Measurements from ENCODE around the gene SPRY1. TPM values are rescaled to one million over a fixed set of nuclear protein-coding genes. Genes with fewer than 3 reads are reported as not detected.
A peak's percentile ranks its signal among the peaks of the same experiment; 100 is the strongest.

The SPRY1 gene
- total and polyA plus RNA-seq, 9 of the 15 experiments (the other 6 are each of a cell fraction or from before 2014, with no cell fraction given) = 0.18 to 1.9 (median 0.45) TPM; not detected in 1

GRCh38 chr4:123349421-123350190, 47.0 kb upstream of the SPRY1 start (continued):
- no peak for TF ChIP-seq HNRNPK (IDR thresholded peaks at IDR 0.05; ENCODE audit: low read depth, low read length, poor library complexity, severe bottlenecking)
- no peak for TF ChIP-seq ELK1 (CRISPR knock-in tag; IDR thresholded peaks at IDR 0.05)
- TF ChIP-seq POLR2AphosphoS5 (IDR thresholded peaks at IDR 0.05; ENCODE audit: control insufficient read depth, insufficient read depth, low read depth, low read length) = peak; percentile 99
- no peak; the same call in 1 of the 2 replicates for TF ChIP-seq MAFF (IDR thresholded peaks at IDR 0.05; ENCODE audit: low read length)
- TF ChIP-seq PHF8 (IDR thresholded peaks at IDR 0.05; ENCODE audit: borderline replicate concordance, low read length) = no peak
- no peak for TF ChIP-seq ZNF717 (CRISPR knock-in tag; IDR thresholded peaks at IDR 0.05)
- TF ChIP-seq ZBTB17 (CRISPR knock-in tag; IDR thresholded peaks at IDR 0.05) = peak; percentile 97
- TF ChIP-seq ZNF274 (IDR thresholded peaks at IDR 0.05; ENCODE audit: borderline replicate concordance, low read depth, low read length) = peak; percentile 65; the same call in 1 of the 2 replicates
- peak; percentile 99 for TF ChIP-seq CCNT2 (IDR thresholded peaks at IDR 0.05; ENCODE audit: borderline replicate concordance, extremely low read depth, insufficient read length, low read depth, low read length)
- no peak for TF ChIP-seq ZBTB8A (IDR thresholded peaks at IDR 0.05; ENCODE audit: partially characterized antibody)
- TF ChIP-seq ETS2 (tag; IDR thresholded peaks at IDR 0.05; ENCODE audit: borderline replicate concordance, poor library complexity, severe bottlenecking) = no peak
- peak; percentile 100 for TF ChIP-seq ARID1B (IDR thresholded peaks at IDR 0.05)
- TF ChIP-seq, protein P1, sequence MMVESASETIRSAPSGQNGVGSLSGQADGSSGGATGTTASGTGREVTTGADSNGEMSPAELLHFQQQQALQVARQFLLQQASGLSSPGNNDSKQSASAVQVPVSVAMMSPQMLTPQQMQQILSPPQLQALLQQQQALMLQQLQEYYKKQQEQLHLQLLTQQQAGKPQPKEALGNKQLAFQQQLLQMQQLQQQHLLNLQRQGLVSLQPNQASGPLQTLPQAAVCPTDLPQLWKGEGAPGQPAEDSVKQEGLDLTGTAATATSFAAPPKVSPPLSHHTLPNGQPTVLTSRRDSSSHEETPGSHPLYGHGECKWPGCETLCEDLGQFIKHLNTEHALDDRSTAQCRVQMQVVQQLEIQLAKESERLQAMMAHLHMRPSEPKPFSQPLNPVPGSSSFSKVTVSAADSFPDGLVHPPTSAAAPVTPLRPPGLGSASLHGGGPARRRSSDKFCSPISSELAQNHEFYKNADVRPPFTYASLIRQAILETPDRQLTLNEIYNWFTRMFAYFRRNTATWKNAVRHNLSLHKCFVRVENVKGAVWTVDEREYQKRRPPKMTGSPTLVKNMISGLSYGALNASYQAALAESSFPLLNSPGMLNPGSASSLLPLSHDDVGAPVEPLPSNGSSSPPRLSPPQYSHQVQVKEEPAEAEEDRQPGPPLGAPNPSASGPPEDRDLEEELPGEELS (CRISPR knock-in tag; IDR thresholded peaks at IDR 0.05; ENCODE audit: borderline replicate concordance) = no peak
- TF ChIP-seq FOXJ3 (CRISPR knock-in tag; IDR thresholded peaks at IDR 0.05) = no peak
- TF ChIP-seq, protein P2, sequence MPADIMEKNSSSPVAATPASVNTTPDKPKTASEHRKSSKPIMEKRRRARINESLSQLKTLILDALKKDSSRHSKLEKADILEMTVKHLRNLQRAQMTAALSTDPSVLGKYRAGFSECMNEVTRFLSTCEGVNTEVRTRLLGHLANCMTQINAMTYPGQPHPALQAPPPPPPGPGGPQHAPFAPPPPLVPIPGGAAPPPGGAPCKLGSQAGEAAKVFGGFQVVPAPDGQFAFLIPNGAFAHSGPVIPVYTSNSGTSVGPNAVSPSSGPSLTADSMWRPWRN (IDR thresholded peaks at IDR 0.05; ENCODE audit: low read depth) = peak; percentile 97
- TF ChIP-seq, protein P3, sequence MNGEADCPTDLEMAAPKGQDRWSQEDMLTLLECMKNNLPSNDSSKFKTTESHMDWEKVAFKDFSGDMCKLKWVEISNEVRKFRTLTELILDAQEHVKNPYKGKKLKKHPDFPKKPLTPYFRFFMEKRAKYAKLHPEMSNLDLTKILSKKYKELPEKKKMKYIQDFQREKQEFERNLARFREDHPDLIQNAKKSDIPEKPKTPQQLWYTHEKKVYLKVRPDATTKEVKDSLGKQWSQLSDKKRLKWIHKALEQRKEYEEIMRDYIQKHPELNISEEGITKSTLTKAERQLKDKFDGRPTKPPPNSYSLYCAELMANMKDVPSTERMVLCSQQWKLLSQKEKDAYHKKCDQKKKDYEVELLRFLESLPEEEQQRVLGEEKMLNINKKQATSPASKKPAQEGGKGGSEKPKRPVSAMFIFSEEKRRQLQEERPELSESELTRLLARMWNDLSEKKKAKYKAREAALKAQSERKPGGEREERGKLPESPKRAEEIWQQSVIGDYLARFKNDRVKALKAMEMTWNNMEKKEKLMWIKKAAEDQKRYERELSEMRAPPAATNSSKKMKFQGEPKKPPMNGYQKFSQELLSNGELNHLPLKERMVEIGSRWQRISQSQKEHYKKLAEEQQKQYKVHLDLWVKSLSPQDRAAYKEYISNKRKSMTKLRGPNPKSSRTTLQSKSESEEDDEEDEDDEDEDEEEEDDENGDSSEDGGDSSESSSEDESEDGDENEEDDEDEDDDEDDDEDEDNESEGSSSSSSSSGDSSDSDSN (IDR thresholded peaks at IDR 0.05; ENCODE audit: borderline replicate concordance in 1 of 2, low read depth in 2 of 2, low read length in 2 of 2) = no peak
- peak; percentile 91 to 95 for TF ChIP-seq ARNT (IDR thresholded peaks at IDR 0.05)
- no peak for TF ChIP-seq POLR2A (conservative IDR thresholded peaks at IDR 0.05)
- TF ChIP-seq, protein P4, sequence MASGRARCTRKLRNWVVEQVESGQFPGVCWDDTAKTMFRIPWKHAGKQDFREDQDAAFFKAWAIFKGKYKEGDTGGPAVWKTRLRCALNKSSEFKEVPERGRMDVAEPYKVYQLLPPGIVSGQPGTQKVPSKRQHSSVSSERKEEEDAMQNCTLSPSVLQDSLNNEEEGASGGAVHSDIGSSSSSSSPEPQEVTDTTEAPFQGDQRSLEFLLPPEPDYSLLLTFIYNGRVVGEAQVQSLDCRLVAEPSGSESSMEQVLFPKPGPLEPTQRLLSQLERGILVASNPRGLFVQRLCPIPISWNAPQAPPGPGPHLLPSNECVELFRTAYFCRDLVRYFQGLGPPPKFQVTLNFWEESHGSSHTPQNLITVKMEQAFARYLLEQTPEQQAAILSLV (tag; IDR thresholded peaks at IDR 0.05) = peak; percentile 98

Measured in K562 (cell line).